DOHH2 (cell line): ENCODE results near the gene ABHD1.

Source experiments
- H3F3A ChIP-seq: fragments of 200-600 bp; sonication (generic), shearing (Covaris generic); 2 replicates; pipeline ENCODE4 v1.6.0; 2016; ENCODE audit warnings: antibody characterized with exemption, mild to moderate bottlenecking; ENCODE audit not compliant: control insufficient read depth, insufficient read depth
- H3K27ac ChIP-seq: fragments of 200-600 bp; sonication (generic); 2 replicates; pipeline ENCODE4 v1.5.1; 2014; ENCODE audit warnings: low read depth, mild to moderate bottlenecking, low read length, moderate library complexity
- H3K27me3 ChIP-seq: fragments of 200-600 bp; sonication (generic); 2 replicates; pipeline ENCODE4 v1.6.1; 2014; ENCODE audit warnings: mild to moderate bottlenecking, low read length, mixed read lengths; ENCODE audit not compliant: control insufficient read depth
- H3K36me3 ChIP-seq: fragments of 200-600 bp; sonication (generic); 2 replicates; pipeline ENCODE4 v1.6.1; 2014; ENCODE audit warnings: mild to moderate bottlenecking, low read length, moderate library complexity, mixed read lengths; ENCODE audit not compliant: control insufficient read depth
- H3K4me1 ChIP-seq: fragments of 200-600 bp; sonication (generic); 2 replicates; pipeline ENCODE4 v1.6.1; 2014; ENCODE audit warnings: mild to moderate bottlenecking, low read length, mixed read lengths; ENCODE audit not compliant: control insufficient read depth
- H3K4me2 ChIP-seq: fragments of 200-600 bp; sonication (generic); 2 replicates; pipeline ENCODE4 v1.6.0; 2014; ENCODE audit warnings: mild to moderate bottlenecking, low read length, moderate library complexity
- H3K4me3 ChIP-seq: fragments of 200-600 bp; sonication (generic); 2 replicates; pipeline ENCODE4 v1.5.1; 2014; ENCODE audit warnings: mild to moderate bottlenecking, low read length, mixed read lengths
- H3K79me2 ChIP-seq: fragments of 200-600 bp; sonication (generic); 2 replicates; pipeline ENCODE4 v1.6.1; 2014; ENCODE audit warnings: mild to moderate bottlenecking, low read length, mixed read lengths; ENCODE audit not compliant: control insufficient read depth
- H3K9me2 ChIP-seq: fragments of 200-600 bp; sonication (generic); replicated peaks from 2 replicates; pipeline ENCODE4 v1.6.1; 2014; ENCODE audit warnings: mild to moderate bottlenecking, low read length, mixed read lengths; ENCODE audit not compliant: control insufficient read depth
- H3K9me3 ChIP-seq: fragments of 200-600 bp; sonication (generic); 2 replicates; pipeline ENCODE4 v1.6.1; 2014; ENCODE audit warnings: antibody characterized with exemption, low read length, mixed read lengths; ENCODE audit not compliant: control insufficient read depth, insufficient read depth
- H4K20me1 ChIP-seq: fragments of 200-600 bp; sonication (generic); 2 replicates; pipeline ENCODE4 v1.6.0; 2014; ENCODE audit warnings: low read depth, mild to moderate bottlenecking, antibody characterized with exemption, low read length, moderate library complexity; ENCODE audit not compliant: control insufficient read depth, insufficient read depth
- CTCF ChIP-seq: fragments of 200-600 bp; sonication (generic); IDR thresholded peaks from one replicate; pipeline ENCODE4 v1.5.1; 2014; ENCODE audit warnings: antibody characterized with exemption, mild to moderate bottlenecking, low read depth, low read length; ENCODE audit not compliant: poor library complexity, severe bottlenecking
- EZH2phosphoT487 ChIP-seq: fragments of 200-600 bp; sonication (generic); IDR thresholded peaks from 2 replicates; pipeline ENCODE4 v1.6.1; 2017; ENCODE audit warnings: borderline replicate concordance, mild to moderate bottlenecking, antibody characterized with exemption, low read length, moderate library complexity, mixed read lengths

ABHD1 gene

GRCh38 chr2:27134781-27135477 lies 11.3 kb downstream of the ABHD1 start:
- TF ChIP-seq CTCF: no peak

GRCh38 chr2:27135478-27135955 lies 11.9 kb downstream of the ABHD1 start:
- no peak overlapping the region for H3K4me3 ChIP-seq
- no peaks in the 10 kb centered on the region for H3K27me3 ChIP-seq
- H3F3A ChIP-seq: no peaks in the 10 kb centered on the region
- no peaks in the 10 kb centered on the region for H3K9me2 ChIP-seq
- H3K27ac ChIP-seq: no peak overlapping the region
- H3K9me3 ChIP-seq: no peaks in the 10 kb centered on the region
- peaks cover 17% of the 10 kb centered on the region for H3K4me1 ChIP-seq
- peaks cover 34% of the 10 kb centered on the region for H3K36me3 ChIP-seq
- H4K20me1 ChIP-seq: no peaks in the 10 kb centered on the region; the same call in 1 of the 2 replicates
- no peak for TF ChIP-seq CTCF
- TF ChIP-seq EZH2phosphoT487: no peak
- peaks cover 22% of the 10 kb centered on the region for H3K79me2 ChIP-seq
- H3K4me2 ChIP-seq: peak overlapping the region; percentile 75; the same call in 1 of the 2 replicates

More at GRCh38 chr2:27134781-27135477, 11.3 kb downstream of the ABHD1 start:
- H4K20me1 ChIP-seq: no peaks in the 10 kb centered on the region; the same call in 1 of the 2 replicates
- peak overlapping the region; percentile 97 for H3K4me3 ChIP-seq
- H3K9me2 ChIP-seq: no peaks in the 10 kb centered on the region
- no peaks in the 10 kb centered on the region for H3K27me3 ChIP-seq
- no peaks in the 10 kb centered on the region for H3F3A ChIP-seq
- H3K9me3 ChIP-seq: no peaks in the 10 kb centered on the region
- no peak overlapping the region for H3K27ac ChIP-seq
- peak overlapping the region; percentile 75 for H3K4me2 ChIP-seq
- H3K4me1 ChIP-seq: peaks cover 17% of the 10 kb centered on the region
- peaks cover 22% of the 10 kb centered on the region for H3K79me2 ChIP-seq
- peaks cover 39% of the 10 kb centered on the region for H3K36me3 ChIP-seq

- H3K4me3 ChIP-seq: no peak overlapping the region
- H3K27ac ChIP-seq: no peak overlapping the region
- H3K9me3 ChIP-seq: no peaks in the 10 kb centered on the region
- TF ChIP-seq CTCF: no peak
- TF ChIP-seq EZH2phosphoT487: no peak
- no peaks in the 10 kb centered on the region for H3K9me2 ChIP-seq
- H3K79me2 ChIP-seq: peaks cover 22% of the 10 kb centered on the region
- H3K27me3 ChIP-seq: no peaks in the 10 kb centered on the region
- no peaks in the 10 kb centered on the region; the same call in 1 of the 2 replicates for H4K20me1 ChIP-seq
- no peak overlapping the region for H3K4me2 ChIP-seq
- peaks cover 22% of the 10 kb centered on the region for H3K36me3 ChIP-seq
- no peaks in the 10 kb centered on the region for H3F3A ChIP-seq
- peaks cover 17% of the 10 kb centered on the region for H3K4me1 ChIP-seq
Measured at GRCh38 chr2:27136751-27137150, 13.1 kb downstream of the ABHD1 start.
